Measurements from ENCODE around the gene HMGB4.

DNA sequence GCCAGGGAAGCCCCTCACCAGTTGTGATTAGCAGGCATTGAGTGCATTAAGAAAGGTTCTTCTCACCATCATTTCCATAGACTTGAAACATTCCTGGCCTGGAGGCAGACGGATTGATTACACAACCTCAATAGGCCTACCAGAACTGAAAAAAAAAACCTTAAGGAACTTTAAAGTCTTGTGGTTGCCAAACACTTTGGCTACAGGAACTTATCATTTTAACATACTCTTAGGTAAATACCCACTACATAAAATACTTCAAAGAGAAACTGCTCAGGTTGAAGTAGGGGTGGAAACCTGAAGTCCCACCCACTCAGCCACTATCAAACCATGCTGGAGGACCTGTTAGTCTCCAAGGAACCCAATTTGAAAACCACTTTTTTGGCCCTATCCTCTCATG, 22.4 kb upstream of the HMGB4 start:
- TF ChIP-seq YY1 (IDR thresholded peaks at IDR 0.05; ENCODE audit: low read depth) (no peak), TEAD4 (IDR thresholded peaks at IDR 0.05; ENCODE audit: borderline replicate concordance, insufficient read depth) (no peak), ELF1 (IDR thresholded peaks at IDR 0.05) (no peak), EP300 (IDR thresholded peaks at IDR 0.05; ENCODE audit: borderline replicate concordance in 1 of 2, low read depth in 1 of 2, low read length in 1 of 2) (no peak)
- TF ChIP-seq, protein P1, sequence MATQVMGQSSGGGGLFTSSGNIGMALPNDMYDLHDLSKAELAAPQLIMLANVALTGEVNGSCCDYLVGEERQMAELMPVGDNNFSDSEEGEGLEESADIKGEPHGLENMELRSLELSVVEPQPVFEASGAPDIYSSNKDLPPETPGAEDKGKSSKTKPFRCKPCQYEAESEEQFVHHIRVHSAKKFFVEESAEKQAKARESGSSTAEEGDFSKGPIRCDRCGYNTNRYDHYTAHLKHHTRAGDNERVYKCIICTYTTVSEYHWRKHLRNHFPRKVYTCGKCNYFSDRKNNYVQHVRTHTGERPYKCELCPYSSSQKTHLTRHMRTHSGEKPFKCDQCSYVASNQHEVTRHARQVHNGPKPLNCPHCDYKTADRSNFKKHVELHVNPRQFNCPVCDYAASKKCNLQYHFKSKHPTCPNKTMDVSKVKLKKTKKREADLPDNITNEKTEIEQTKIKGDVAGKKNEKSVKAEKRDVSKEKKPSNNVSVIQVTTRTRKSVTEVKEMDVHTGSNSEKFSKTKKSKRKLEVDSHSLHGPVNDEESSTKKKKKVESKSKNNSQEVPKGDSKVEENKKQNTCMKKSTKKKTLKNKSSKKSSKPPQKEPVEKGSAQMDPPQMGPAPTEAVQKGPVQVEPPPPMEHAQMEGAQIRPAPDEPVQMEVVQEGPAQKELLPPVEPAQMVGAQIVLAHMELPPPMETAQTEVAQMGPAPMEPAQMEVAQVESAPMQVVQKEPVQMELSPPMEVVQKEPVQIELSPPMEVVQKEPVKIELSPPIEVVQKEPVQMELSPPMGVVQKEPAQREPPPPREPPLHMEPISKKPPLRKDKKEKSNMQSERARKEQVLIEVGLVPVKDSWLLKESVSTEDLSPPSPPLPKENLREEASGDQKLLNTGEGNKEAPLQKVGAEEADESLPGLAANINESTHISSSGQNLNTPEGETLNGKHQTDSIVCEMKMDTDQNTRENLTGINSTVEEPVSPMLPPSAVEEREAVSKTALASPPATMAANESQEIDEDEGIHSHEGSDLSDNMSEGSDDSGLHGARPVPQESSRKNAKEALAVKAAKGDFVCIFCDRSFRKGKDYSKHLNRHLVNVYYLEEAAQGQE (IDR thresholded peaks at IDR 0.05; ENCODE audit: low read depth, low read length), result no peak
- TF ChIP-seq, protein P2, sequence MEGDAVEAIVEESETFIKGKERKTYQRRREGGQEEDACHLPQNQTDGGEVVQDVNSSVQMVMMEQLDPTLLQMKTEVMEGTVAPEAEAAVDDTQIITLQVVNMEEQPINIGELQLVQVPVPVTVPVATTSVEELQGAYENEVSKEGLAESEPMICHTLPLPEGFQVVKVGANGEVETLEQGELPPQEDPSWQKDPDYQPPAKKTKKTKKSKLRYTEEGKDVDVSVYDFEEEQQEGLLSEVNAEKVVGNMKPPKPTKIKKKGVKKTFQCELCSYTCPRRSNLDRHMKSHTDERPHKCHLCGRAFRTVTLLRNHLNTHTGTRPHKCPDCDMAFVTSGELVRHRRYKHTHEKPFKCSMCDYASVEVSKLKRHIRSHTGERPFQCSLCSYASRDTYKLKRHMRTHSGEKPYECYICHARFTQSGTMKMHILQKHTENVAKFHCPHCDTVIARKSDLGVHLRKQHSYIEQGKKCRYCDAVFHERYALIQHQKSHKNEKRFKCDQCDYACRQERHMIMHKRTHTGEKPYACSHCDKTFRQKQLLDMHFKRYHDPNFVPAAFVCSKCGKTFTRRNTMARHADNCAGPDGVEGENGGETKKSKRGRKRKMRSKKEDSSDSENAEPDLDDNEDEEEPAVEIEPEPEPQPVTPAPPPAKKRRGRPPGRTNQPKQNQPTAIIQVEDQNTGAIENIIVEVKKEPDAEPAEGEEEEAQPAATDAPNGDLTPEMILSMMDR (IDR thresholded peaks at IDR 0.05), result no peak
- TF ChIP-seq, protein P3, sequence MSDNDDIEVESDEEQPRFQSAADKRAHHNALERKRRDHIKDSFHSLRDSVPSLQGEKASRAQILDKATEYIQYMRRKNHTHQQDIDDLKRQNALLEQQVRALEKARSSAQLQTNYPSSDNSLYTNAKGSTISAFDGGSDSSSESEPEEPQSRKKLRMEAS (IDR thresholded peaks at IDR 0.05; ENCODE audit: low read depth), result no peak
- TF ChIP-seq, protein P4, sequence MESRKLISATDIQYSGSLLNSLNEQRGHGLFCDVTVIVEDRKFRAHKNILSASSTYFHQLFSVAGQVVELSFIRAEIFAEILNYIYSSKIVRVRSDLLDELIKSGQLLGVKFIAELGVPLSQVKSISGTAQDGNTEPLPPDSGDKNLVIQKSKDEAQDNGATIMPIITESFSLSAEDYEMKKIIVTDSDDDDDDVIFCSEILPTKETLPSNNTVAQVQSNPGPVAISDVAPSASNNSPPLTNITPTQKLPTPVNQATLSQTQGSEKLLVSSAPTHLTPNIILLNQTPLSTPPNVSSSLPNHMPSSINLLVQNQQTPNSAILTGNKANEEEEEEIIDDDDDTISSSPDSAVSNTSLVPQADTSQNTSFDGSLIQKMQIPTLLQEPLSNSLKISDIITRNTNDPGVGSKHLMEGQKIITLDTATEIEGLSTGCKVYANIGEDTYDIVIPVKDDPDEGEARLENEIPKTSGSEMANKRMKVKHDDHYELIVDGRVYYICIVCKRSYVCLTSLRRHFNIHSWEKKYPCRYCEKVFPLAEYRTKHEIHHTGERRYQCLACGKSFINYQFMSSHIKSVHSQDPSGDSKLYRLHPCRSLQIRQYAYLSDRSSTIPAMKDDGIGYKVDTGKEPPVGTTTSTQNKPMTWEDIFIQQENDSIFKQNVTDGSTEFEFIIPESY (IDR thresholded peaks at IDR 0.05; ENCODE audit: borderline replicate concordance, low read depth), result no peak

Data from SK-N-SH (cell line).